ENCODE data around the gene PRPF38A.

PRPF38A gene

GRCh38 chr1:52439976-52440375, 35.6 kb downstream of the PRPF38A start:
- TF ChIP-seq EGR1 (IDR thresholded peaks at IDR 0.05) (no peak), YY1 (IDR thresholded peaks at IDR 0.05; ENCODE audit: low read depth) (no peak), TCF12 (IDR thresholded peaks at IDR 0.05; ENCODE audit: low read depth) (no peak), NFIC (IDR thresholded peaks at IDR 0.05) (no peak), EP300 (IDR thresholded peaks at IDR 0.05; ENCODE audit: borderline replicate concordance) (no peak), CEBPB (IDR thresholded peaks at IDR 0.05) (no peak), RAD21 (IDR thresholded peaks at IDR 0.05; ENCODE audit: low read depth) (no peak), USF1 (IDR thresholded peaks at IDR 0.05) (no peak)

GRCh38 chr1:52444463-52444862, 40.1 kb downstream of the PRPF38A start:
- TF ChIP-seq NFIC (IDR thresholded peaks at IDR 0.05), result no peak
- no peak for TF ChIP-seq REST (IDR thresholded peaks at IDR 0.05; ENCODE audit: low read depth)
- TF ChIP-seq RAD21 (IDR thresholded peaks at IDR 0.05; ENCODE audit: low read depth), result no peak
- TF ChIP-seq YY1 (IDR thresholded peaks at IDR 0.05; ENCODE audit: low read depth), result no peak
- TF ChIP-seq FOXM1 (IDR thresholded peaks at IDR 0.05; ENCODE audit: borderline replicate concordance, low read depth), result no peak
- no peak for TF ChIP-seq MAX (IDR thresholded peaks at IDR 0.05)
- TF ChIP-seq ZBTB7A (IDR thresholded peaks at IDR 0.05; ENCODE audit: low read depth), result no peak
- no peak for TF ChIP-seq CREB1 (IDR thresholded peaks at IDR 0.05; ENCODE audit: low read depth)
- TF ChIP-seq USF1 (IDR thresholded peaks at IDR 0.05), result no peak
- TF ChIP-seq TCF12 (IDR thresholded peaks at IDR 0.05; ENCODE audit: low read depth), result no peak
- TF ChIP-seq TEAD4 (IDR thresholded peaks at IDR 0.05), result no peak
- TF ChIP-seq TAF1 (IDR thresholded peaks at IDR 0.05; ENCODE audit: low read depth), result no peak
- no peak for TF ChIP-seq EGR1 (IDR thresholded peaks at IDR 0.05)

GRCh38 chr1:52454127-52454526, 49.7 kb downstream of the PRPF38A start:
- TF ChIP-seq USF1 (IDR thresholded peaks at IDR 0.05) (no peak), MAX (IDR thresholded peaks at IDR 0.05) (no peak), CEBPB (IDR thresholded peaks at IDR 0.05) (no peak), ZBTB7A (IDR thresholded peaks at IDR 0.05; ENCODE audit: low read depth) (no peak), TEAD4 (IDR thresholded peaks at IDR 0.05) (no peak), EP300 (IDR thresholded peaks at IDR 0.05; ENCODE audit: borderline replicate concordance) (no peak), TAF1 (IDR thresholded peaks at IDR 0.05; ENCODE audit: low read depth) (no peak), NFIC (IDR thresholded peaks at IDR 0.05) (no peak), YY1 (IDR thresholded peaks at IDR 0.05; ENCODE audit: low read depth) (no peak), FOXM1 (IDR thresholded peaks at IDR 0.05; ENCODE audit: borderline replicate concordance, low read depth) (no peak), EGR1 (IDR thresholded peaks at IDR 0.05) (no peak), REST (IDR thresholded peaks at IDR 0.05; ENCODE audit: low read depth) (no peak), RAD21 (IDR thresholded peaks at IDR 0.05; ENCODE audit: low read depth) (no peak)

GRCh38 chr1:52454779-52455178, 50.4 kb downstream of the PRPF38A start:
- TF ChIP-seq TAF1 (IDR thresholded peaks at IDR 0.05; ENCODE audit: low read depth), result no peak

GRCh38 chr1:52455686-52456085, 51.3 kb downstream of the PRPF38A start:
- no peak for TF ChIP-seq TAF1 (IDR thresholded peaks at IDR 0.05; ENCODE audit: low read depth)
- no peak for TF ChIP-seq ZBTB7A (IDR thresholded peaks at IDR 0.05; ENCODE audit: low read depth)
- TF ChIP-seq CEBPB (IDR thresholded peaks at IDR 0.05), result no peak
- no peak for TF ChIP-seq TEAD4 (IDR thresholded peaks at IDR 0.05)
- no peak for TF ChIP-seq EGR1 (IDR thresholded peaks at IDR 0.05)
- no peak for TF ChIP-seq MAX (IDR thresholded peaks at IDR 0.05)
- no peak for TF ChIP-seq TCF12 (IDR thresholded peaks at IDR 0.05; ENCODE audit: low read depth)
- TF ChIP-seq NFIC (IDR thresholded peaks at IDR 0.05), result no peak
- TF ChIP-seq RAD21 (IDR thresholded peaks at IDR 0.05; ENCODE audit: low read depth), result no peak
- no peak for TF ChIP-seq USF1 (IDR thresholded peaks at IDR 0.05)
- no peak for TF ChIP-seq YY1 (IDR thresholded peaks at IDR 0.05; ENCODE audit: low read depth)
- TF ChIP-seq REST (IDR thresholded peaks at IDR 0.05; ENCODE audit: low read depth), result no peak
- no peak for TF ChIP-seq FOXM1 (IDR thresholded peaks at IDR 0.05; ENCODE audit: borderline replicate concordance, low read depth)
- no peak for TF ChIP-seq EP300 (IDR thresholded peaks at IDR 0.05; ENCODE audit: borderline replicate concordance)
- TF ChIP-seq CREB1 (IDR thresholded peaks at IDR 0.05; ENCODE audit: low read depth), result no peak

All from Ishikawa (cell line).